Upper lobe of left lung (tissue), 4 donors: ENCODE data around the gene RMND5B.

Experiments used
- EP300 ChIP-seq, 4 donors: sonication (generic); formaldehyde crosslinking; IDR thresholded peaks; one replicate each; pipeline ENCODE4 v1.5.1; 2017; ENCODE audit warnings: antibody characterized with exemption in 4 of 4, control low read depth in 2 of 4
- POLR2A ChIP-seq, 4 donors: fragments of 450-650 bp; IDR thresholded peaks; one replicate each; pipeline ENCODE4 v1.5.1; 2016 to 2017; ENCODE audit warnings: antibody characterized with exemption in 4 of 4, mild to moderate bottlenecking in 2 of 4
- POLR2AphosphoS5 ChIP-seq, 2 donors: sonication (generic); formaldehyde crosslinking; IDR thresholded peaks; one replicate each; pipeline ENCODE4 v1.5.1; 2017; ENCODE audit warnings: antibody characterized with exemption in 2 of 2
- TF ChIP-seq, protein P1 (sequence below), 6 experiments: fragments of 450-650 bp in 4 of 6; fragments of 200-600 bp in 2 of 6; sonication (generic) in 2 of 6; IDR thresholded peaks; one replicate each; pipeline ENCODE4 v1.5.1; 2016 to 2019; ENCODE audit warnings: antibody characterized with exemption in 6 of 6

DNA sequence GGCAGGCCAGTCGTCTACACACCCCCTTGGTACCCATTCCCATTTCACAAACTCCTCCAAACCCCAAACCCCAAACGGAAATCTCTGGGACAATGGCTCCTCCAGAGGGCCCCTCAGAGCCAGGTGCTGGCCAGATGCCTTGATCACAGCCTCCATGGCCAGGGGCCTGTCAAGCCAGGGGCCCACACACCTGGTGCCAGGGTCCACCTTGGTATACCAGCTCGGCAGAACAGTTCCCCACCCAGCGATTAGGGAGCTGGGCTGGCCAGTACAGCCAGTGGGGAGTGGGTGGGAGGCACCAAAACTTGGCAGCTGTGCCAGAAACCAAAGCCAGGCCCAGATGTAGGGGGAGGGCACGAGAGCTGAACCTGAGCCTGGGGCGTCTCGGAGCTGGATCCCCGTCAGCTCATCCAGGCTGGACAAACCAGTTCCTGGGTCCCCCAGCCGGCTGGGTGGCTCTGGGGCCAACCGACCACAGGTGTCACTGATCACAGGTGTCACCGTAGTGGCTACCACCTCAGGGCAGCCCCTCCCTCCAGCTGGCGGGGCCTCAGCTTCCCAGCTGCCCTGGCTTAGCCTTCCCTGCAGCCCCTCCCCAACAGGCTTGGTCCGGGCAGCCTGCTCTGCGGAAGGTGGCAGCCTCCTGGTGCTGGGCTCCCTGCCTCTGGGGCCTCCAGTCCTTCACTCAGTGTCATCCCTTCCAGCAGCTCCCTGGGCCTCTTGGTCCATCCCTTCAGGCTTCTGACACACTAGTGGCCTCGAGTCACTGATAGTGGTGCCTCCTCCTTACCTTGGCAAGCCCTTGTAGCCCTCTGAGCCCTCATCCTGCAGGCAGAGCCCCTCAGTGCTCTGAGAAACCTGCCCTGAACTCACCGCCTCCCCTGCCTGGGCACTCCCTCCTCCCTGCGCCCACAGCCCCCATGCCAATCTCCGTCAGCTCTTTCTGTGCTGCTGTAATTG, 6.6 kb upstream of the RMND5B start:
- TF ChIP-seq, protein P1, sequence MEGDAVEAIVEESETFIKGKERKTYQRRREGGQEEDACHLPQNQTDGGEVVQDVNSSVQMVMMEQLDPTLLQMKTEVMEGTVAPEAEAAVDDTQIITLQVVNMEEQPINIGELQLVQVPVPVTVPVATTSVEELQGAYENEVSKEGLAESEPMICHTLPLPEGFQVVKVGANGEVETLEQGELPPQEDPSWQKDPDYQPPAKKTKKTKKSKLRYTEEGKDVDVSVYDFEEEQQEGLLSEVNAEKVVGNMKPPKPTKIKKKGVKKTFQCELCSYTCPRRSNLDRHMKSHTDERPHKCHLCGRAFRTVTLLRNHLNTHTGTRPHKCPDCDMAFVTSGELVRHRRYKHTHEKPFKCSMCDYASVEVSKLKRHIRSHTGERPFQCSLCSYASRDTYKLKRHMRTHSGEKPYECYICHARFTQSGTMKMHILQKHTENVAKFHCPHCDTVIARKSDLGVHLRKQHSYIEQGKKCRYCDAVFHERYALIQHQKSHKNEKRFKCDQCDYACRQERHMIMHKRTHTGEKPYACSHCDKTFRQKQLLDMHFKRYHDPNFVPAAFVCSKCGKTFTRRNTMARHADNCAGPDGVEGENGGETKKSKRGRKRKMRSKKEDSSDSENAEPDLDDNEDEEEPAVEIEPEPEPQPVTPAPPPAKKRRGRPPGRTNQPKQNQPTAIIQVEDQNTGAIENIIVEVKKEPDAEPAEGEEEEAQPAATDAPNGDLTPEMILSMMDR (IDR thresholded peaks at IDR 0.05) = no peak
- no peak for TF ChIP-seq EP300 (IDR thresholded peaks at IDR 0.05)
- TF ChIP-seq POLR2A (IDR thresholded peaks at IDR 0.05) = no peak
- TF ChIP-seq POLR2AphosphoS5 (IDR thresholded peaks at IDR 0.05) = no peak
